Measurements from ENCODE around the gene NUP98.
"Not testable (repeated sequence)": the region's sequence is repeated elsewhere in the genome, so short reads cannot be mapped to it uniquely, and the experiment has no call there.

The NUP98 gene

DNA sequence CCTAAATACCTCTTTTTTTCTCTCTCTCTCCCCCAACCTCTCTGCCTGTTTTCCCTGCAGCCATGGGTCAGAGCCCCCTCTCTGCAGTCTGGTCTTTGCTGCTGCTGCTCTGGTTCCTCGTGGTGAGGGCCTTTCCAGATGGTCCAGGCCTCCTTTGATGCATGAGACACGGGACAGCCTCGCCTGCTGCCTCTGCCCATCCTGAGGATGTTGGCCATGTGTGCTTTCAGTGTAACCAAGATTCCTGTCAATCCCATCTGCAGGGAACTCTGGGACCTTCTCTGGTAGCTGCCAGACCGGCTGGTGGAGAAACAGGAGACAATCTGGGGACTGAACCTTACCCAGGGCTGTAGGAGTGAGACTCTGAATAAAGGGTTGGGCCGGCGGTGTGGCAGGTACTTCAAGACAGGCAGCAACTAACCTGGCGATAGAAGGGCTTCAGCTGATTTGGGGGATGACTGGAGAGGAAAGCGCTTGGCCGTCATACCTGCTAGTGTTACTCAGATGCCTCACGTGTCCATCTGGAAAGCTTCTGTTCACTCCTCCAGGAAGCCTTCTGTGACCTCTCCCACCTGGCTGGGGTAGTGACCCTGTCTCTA is 133.2 kb downstream of the NUP98 start:
- TF ChIP-seq, protein P1, sequence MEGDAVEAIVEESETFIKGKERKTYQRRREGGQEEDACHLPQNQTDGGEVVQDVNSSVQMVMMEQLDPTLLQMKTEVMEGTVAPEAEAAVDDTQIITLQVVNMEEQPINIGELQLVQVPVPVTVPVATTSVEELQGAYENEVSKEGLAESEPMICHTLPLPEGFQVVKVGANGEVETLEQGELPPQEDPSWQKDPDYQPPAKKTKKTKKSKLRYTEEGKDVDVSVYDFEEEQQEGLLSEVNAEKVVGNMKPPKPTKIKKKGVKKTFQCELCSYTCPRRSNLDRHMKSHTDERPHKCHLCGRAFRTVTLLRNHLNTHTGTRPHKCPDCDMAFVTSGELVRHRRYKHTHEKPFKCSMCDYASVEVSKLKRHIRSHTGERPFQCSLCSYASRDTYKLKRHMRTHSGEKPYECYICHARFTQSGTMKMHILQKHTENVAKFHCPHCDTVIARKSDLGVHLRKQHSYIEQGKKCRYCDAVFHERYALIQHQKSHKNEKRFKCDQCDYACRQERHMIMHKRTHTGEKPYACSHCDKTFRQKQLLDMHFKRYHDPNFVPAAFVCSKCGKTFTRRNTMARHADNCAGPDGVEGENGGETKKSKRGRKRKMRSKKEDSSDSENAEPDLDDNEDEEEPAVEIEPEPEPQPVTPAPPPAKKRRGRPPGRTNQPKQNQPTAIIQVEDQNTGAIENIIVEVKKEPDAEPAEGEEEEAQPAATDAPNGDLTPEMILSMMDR (conservative IDR thresholded peaks at IDR 0.05; ENCODE audit: control insufficient read depth, insufficient read depth, low read depth, low read length), result no peak
- H3K4me3 ChIP-seq (ENCODE audit: control insufficient read depth, low read depth, low read length), result no peak overlapping the region
- DNase-seq (ENCODE audit: low read depth), result no peak

DNA sequence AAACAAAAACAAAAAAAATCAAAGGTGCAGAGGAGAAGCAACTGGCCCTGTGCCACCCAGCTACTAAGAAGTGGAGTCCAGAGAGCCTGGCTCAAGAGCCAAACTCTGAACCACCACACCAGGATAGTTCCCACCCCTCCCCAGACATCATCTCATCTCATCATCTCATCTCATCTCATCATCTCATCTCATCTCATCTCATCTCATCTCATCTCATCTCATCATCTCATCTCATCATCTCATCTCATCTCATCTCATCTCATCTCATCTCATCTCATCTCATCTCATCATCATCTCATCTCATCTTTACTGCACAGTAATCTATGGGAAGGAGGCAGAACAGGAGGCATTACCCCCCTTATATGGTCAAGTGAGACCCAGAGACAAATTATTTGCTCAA is 134.5 kb downstream of the NUP98 start:
- no peak for DNase-seq (ENCODE audit: low read depth)
- TF ChIP-seq, protein P1 (conservative IDR thresholded peaks at IDR 0.05; ENCODE audit: control insufficient read depth, insufficient read depth, low read depth, low read length), result no peak
- no peak overlapping the region for H3K4me3 ChIP-seq (ENCODE audit: control insufficient read depth, low read depth, low read length)

- DNase-seq (ENCODE audit: low read depth), result no peak
- no peak overlapping the region for H3K4me3 ChIP-seq (ENCODE audit: control insufficient read depth, low read depth, low read length)
- TF ChIP-seq, protein P1 (conservative IDR thresholded peaks at IDR 0.05; ENCODE audit: control insufficient read depth, insufficient read depth, low read depth, low read length), result no peak
Measured at GRCh38 chr11:3660960-3661359, 136.4 kb downstream of the NUP98 start.

DNA sequence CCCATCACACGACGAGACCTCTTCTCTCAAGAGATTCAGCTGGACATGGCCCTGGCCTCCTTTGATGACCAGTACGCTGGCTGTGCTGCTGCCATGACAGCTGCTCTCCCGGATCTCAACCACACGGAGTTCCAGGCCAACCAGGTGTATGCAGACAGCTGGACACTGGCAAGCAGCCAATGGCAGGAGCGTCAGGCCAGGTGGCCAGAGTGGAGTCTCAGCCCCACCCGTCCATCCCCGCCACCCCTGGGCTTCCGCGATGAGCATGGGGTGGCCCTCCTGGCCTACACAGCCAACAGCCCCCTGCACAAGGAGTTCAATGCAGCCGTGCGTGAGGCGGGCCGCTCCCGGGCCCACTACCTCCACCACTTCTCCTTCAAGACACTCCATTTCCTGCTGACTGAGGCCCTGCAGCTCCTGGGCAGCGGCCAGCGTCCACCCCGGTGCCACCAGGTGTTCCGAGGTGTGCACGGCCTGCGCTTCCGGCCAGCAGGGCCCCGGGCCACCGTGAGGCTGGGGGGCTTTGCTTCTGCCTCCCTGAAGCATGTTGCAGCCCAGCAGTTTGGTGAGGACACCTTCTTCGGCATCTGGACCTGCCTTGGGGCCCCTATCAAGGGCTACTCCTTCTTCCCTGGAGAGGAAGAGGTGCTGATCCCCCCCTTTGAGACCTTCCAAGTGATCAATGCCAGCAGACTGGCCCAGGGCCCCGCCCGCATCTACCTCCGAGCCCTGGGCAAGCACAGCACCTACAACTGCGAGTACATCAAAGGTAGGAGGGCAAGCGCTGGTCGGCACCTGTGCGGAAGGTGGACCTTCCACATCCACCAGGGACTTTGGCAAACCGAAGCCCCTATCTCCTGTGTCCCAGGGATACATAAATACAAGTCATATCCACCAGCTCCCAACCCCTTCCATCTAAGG is 137.5 kb downstream of the NUP98 start:
- TF ChIP-seq, protein P1 (conservative IDR thresholded peaks at IDR 0.05; ENCODE audit: control insufficient read depth, insufficient read depth, low read depth, low read length), result no peak
- no peak for DNase-seq (ENCODE audit: low read depth)
- H3K4me3 ChIP-seq (ENCODE audit: control insufficient read depth, low read depth, low read length), result no peak overlapping the region

GRCh38 chr11:3658252-3658651 is 139.1 kb downstream of the NUP98 start:
- H3K4me3 ChIP-seq (ENCODE audit: control insufficient read depth, low read depth, low read length), result no peak overlapping the region
- TF ChIP-seq, protein P1 (conservative IDR thresholded peaks at IDR 0.05; ENCODE audit: control insufficient read depth, insufficient read depth, low read depth, low read length), result no peak
- DNase-seq (ENCODE audit: low read depth), result no peak

GRCh38 chr11:3657331-3657730 is 140.0 kb downstream of the NUP98 start:
- H3K4me3 ChIP-seq (ENCODE audit: control insufficient read depth, low read depth, low read length); DNase-seq (ENCODE audit: low read depth): not testable (repeated sequence)

- H3K4me3 ChIP-seq (ENCODE audit: control insufficient read depth, low read depth, low read length), result no peak overlapping the region
- TF ChIP-seq, protein P1 (conservative IDR thresholded peaks at IDR 0.05; ENCODE audit: control insufficient read depth, insufficient read depth, low read depth, low read length), result no peak
- no peak for DNase-seq (ENCODE audit: low read depth)
Measured at GRCh38 chr11:3655547-3655946, 141.8 kb downstream of the NUP98 start.

DNA sequence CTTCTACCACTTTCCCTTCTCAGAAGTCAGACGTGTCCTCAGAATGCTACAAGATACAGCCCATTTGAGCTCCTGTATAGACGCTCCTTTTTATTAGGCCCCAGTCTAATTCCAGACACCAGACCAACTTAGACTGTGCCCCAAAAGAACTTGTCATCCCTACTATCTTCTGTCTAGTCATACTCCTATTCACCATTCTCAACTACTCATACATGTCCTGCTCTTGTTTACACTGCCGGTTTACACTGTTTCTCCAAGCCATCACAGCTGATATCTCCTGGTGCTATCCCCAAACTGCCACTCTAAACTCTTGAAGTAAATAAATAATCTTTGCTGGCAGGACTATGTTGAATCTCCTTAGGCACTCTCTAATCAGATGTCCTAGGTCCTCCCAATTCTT is 144.8 kb downstream of the NUP98 start:
- not testable (repeated sequence) for H3K4me3 ChIP-seq (ENCODE audit: control insufficient read depth, low read depth, low read length); DNase-seq (ENCODE audit: low read depth)

GRCh38 chr11:3649374-3649773 is 148.0 kb downstream of the NUP98 start:
- not testable (repeated sequence) for DNase-seq (ENCODE audit: low read depth)

DNA sequence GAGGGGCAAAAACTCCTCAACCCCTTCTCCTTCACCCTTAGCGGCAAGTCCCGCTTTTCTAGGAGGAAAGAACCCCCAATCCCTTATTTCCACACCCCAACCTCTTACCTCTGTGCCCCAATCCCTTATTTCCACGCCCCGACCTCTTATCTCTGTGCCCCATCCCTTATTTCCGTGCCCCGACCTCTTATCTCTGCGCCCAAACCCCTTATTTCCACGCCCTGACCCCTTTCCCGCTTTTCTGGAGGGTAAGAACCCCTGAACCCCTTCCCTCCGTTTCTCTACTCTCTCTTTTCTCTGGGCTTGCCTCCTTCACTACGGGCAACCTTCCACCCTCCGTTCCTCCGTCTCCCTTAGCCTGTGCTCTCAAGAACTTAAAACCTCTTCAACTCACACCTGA is 148.5 kb downstream of the NUP98 start:
- H3K4me3 ChIP-seq (ENCODE audit: control insufficient read depth, low read depth, low read length); DNase-seq (ENCODE audit: low read depth): not testable (repeated sequence)

More at GRCh38 chr11:3649374-3649773, 148.0 kb downstream of the NUP98 start:
- H3K4me3 ChIP-seq (ENCODE audit: control insufficient read depth, low read depth, low read length), result not testable (repeated sequence)
